Activated CD8-positive, alpha-beta memory T cell treated with anti-CD3 and anti-CD28 coated beads, Interleukin-2, amount 50 U/mL, for 1 hour (primary cell): ENCODE data around the gene MIEF2.

Experiments
- DNase-seq: peaks from one replicate; pipeline ENCODE4 v3.0.0-alpha.2; 2020; ENCODE audit errors: extremely low read depth

Gene MIEF2

GRCh38 chr17:18235743-18236256 is 24.7 kb upstream of the MIEF2 start:
- no peak for DNase-seq

GRCh38 chr17:18236494-18236893 is 24.0 kb upstream of the MIEF2 start:
- no peak for DNase-seq

- no peak for DNase-seq
Measured at GRCh38 chr17:18237461-18237860, 23.0 kb upstream of the MIEF2 start.

GRCh38 chr17:18238299-18238698 is 22.2 kb upstream of the MIEF2 start:
- no peak for DNase-seq

GRCh38 chr17:18240449-18240848 is 20.0 kb upstream of the MIEF2 start:
- DNase-seq: no peak

- DNase-seq: no peak
Measured at GRCh38 chr17:18241229-18241871, 19.1 kb upstream of the MIEF2 start.

- DNase-seq: no peak
Measured at GRCh38 chr17:18245038-18245776, 15.3 kb upstream of the MIEF2 start.

- no peak for DNase-seq
Measured at GRCh38 chr17:18246109-18246725, 14.2 kb upstream of the MIEF2 start.

GRCh38 chr17:18246880-18247612 is 13.4 kb upstream of the MIEF2 start:
- no peak for DNase-seq

- no peak for DNase-seq
Measured at GRCh38 chr17:18247613-18248001, 12.9 kb upstream of the MIEF2 start.

- DNase-seq: no peak
Measured at GRCh38 chr17:18248300-18248731, 12.1 kb upstream of the MIEF2 start.

GRCh38 chr17:18248811-18249210 is 11.7 kb upstream of the MIEF2 start:
- no peak for DNase-seq

- DNase-seq: no peak
Measured at GRCh38 chr17:18250259-18250658, 10.2 kb upstream of the MIEF2 start.

- no peak for DNase-seq
Measured at GRCh38 chr17:18250708-18251107, 9.8 kb upstream of the MIEF2 start.

- no peak for DNase-seq
Measured at GRCh38 chr17:18251204-18251603, 9.3 kb upstream of the MIEF2 start.

GRCh38 chr17:18252160-18252559 is 8.3 kb upstream of the MIEF2 start:
- no peak for DNase-seq

- no peak for DNase-seq
Measured at GRCh38 chr17:18253187-18253884, 7.1 kb upstream of the MIEF2 start.

GRCh38 chr17:18253947-18254821 is 6.3 kb upstream of the MIEF2 start:
- DNase-seq: no peak

GRCh38 chr17:18254888-18255649 is 5.4 kb upstream of the MIEF2 start:
- no peak for DNase-seq

- DNase-seq: no peak
Measured at GRCh38 chr17:18256351-18256750, 4.1 kb upstream of the MIEF2 start.
